Measurements from ENCODE around the gene LY6G6F. TPM values are rescaled to one million over a fixed set of nuclear protein-coding genes. Genes with fewer than 3 reads are reported as not detected.

Gene LY6G6F
- total and polyA plus RNA-seq, 2 experiments from 2014 or later: not detected

DNA sequence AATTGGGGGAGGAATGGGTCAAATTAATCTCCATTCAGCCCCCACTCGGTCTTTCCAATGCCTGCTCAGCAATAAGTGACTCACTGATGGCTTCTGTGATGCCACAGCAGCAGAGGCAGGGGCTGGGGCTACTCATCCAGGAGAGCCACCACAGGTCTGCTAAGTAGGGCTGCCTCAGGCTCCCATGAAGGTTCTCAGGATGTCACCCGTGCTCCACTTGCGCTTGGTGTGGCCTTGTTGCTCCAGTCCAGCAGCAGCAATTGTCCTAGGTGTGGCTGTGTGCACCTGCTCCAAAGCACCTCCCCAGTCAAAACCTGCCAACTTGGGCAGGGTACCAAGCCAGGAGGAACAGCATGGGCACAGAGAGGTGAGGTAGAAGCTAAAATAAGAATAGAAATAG, 15.5 kb downstream of the LY6G6F start:
- no peaks in the 10 kb centered on the region for H3K36me3 ChIP-seq (ENCODE audit: insufficient read depth)
- Mint-ChIP-seq H3K36me3 (ENCODE audit: low read depth) (peaks cover 15% of the 10 kb centered on the region), H3K4me3 (no peak overlapping the region), H3K9me3 (no peaks in the 10 kb centered on the region; the same call in 2 of the 3 replicates), H3K4me1 (peaks cover 20% of the 10 kb centered on the region), H3K27ac (no peak overlapping the region), H3K27me3 (ENCODE audit: insufficient read depth, low read depth, poor library complexity) (peaks cover 20% of the 10 kb centered on the region)
- no peak for TF ChIP-seq STAT1 (IDR thresholded peaks at IDR 0.05; ENCODE audit: unreplicated experiment)
- TF ChIP-seq, protein P1, sequence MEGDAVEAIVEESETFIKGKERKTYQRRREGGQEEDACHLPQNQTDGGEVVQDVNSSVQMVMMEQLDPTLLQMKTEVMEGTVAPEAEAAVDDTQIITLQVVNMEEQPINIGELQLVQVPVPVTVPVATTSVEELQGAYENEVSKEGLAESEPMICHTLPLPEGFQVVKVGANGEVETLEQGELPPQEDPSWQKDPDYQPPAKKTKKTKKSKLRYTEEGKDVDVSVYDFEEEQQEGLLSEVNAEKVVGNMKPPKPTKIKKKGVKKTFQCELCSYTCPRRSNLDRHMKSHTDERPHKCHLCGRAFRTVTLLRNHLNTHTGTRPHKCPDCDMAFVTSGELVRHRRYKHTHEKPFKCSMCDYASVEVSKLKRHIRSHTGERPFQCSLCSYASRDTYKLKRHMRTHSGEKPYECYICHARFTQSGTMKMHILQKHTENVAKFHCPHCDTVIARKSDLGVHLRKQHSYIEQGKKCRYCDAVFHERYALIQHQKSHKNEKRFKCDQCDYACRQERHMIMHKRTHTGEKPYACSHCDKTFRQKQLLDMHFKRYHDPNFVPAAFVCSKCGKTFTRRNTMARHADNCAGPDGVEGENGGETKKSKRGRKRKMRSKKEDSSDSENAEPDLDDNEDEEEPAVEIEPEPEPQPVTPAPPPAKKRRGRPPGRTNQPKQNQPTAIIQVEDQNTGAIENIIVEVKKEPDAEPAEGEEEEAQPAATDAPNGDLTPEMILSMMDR (conservative IDR thresholded peaks at IDR 0.05; ENCODE audit: low read depth in 2 of 2): no peak
- TF ChIP-seq, protein P2, sequence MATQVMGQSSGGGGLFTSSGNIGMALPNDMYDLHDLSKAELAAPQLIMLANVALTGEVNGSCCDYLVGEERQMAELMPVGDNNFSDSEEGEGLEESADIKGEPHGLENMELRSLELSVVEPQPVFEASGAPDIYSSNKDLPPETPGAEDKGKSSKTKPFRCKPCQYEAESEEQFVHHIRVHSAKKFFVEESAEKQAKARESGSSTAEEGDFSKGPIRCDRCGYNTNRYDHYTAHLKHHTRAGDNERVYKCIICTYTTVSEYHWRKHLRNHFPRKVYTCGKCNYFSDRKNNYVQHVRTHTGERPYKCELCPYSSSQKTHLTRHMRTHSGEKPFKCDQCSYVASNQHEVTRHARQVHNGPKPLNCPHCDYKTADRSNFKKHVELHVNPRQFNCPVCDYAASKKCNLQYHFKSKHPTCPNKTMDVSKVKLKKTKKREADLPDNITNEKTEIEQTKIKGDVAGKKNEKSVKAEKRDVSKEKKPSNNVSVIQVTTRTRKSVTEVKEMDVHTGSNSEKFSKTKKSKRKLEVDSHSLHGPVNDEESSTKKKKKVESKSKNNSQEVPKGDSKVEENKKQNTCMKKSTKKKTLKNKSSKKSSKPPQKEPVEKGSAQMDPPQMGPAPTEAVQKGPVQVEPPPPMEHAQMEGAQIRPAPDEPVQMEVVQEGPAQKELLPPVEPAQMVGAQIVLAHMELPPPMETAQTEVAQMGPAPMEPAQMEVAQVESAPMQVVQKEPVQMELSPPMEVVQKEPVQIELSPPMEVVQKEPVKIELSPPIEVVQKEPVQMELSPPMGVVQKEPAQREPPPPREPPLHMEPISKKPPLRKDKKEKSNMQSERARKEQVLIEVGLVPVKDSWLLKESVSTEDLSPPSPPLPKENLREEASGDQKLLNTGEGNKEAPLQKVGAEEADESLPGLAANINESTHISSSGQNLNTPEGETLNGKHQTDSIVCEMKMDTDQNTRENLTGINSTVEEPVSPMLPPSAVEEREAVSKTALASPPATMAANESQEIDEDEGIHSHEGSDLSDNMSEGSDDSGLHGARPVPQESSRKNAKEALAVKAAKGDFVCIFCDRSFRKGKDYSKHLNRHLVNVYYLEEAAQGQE (IDR thresholded peaks at IDR 0.05; ENCODE audit: unreplicated experiment): no peak
- no peak for TF ChIP-seq JUNB (IDR thresholded peaks at IDR 0.05; ENCODE audit: unreplicated experiment)
- no peak for TF ChIP-seq EZH2 (IDR thresholded peaks at IDR 0.05; ENCODE audit: low read depth, unreplicated experiment)
- TF ChIP-seq, protein P3, sequence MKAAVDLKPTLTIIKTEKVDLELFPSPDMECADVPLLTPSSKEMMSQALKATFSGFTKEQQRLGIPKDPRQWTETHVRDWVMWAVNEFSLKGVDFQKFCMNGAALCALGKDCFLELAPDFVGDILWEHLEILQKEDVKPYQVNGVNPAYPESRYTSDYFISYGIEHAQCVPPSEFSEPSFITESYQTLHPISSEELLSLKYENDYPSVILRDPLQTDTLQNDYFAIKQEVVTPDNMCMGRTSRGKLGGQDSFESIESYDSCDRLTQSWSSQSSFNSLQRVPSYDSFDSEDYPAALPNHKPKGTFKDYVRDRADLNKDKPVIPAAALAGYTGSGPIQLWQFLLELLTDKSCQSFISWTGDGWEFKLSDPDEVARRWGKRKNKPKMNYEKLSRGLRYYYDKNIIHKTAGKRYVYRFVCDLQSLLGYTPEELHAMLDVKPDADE (IDR thresholded peaks at IDR 0.05): no peak
- TF ChIP-seq EZH2phosphoT487 (IDR thresholded peaks at IDR 0.05; ENCODE audit: unreplicated experiment): no peak
- TF ChIP-seq CREB1 (CRISPR knock-in tag; IDR thresholded peaks at IDR 0.05; ENCODE audit: low read depth): no peak
- TF ChIP-seq POLR2AphosphoS5 (IDR thresholded peaks at IDR 0.05; ENCODE audit: low read depth): no peak
- no peak for TF ChIP-seq ZNF331 (CRISPR knock-in tag; IDR thresholded peaks at IDR 0.05; ENCODE audit: low read depth)
- no peak for TF ChIP-seq NANOG (IDR thresholded peaks at IDR 0.05; ENCODE audit: borderline replicate concordance)
- TF ChIP-seq, protein P4, sequence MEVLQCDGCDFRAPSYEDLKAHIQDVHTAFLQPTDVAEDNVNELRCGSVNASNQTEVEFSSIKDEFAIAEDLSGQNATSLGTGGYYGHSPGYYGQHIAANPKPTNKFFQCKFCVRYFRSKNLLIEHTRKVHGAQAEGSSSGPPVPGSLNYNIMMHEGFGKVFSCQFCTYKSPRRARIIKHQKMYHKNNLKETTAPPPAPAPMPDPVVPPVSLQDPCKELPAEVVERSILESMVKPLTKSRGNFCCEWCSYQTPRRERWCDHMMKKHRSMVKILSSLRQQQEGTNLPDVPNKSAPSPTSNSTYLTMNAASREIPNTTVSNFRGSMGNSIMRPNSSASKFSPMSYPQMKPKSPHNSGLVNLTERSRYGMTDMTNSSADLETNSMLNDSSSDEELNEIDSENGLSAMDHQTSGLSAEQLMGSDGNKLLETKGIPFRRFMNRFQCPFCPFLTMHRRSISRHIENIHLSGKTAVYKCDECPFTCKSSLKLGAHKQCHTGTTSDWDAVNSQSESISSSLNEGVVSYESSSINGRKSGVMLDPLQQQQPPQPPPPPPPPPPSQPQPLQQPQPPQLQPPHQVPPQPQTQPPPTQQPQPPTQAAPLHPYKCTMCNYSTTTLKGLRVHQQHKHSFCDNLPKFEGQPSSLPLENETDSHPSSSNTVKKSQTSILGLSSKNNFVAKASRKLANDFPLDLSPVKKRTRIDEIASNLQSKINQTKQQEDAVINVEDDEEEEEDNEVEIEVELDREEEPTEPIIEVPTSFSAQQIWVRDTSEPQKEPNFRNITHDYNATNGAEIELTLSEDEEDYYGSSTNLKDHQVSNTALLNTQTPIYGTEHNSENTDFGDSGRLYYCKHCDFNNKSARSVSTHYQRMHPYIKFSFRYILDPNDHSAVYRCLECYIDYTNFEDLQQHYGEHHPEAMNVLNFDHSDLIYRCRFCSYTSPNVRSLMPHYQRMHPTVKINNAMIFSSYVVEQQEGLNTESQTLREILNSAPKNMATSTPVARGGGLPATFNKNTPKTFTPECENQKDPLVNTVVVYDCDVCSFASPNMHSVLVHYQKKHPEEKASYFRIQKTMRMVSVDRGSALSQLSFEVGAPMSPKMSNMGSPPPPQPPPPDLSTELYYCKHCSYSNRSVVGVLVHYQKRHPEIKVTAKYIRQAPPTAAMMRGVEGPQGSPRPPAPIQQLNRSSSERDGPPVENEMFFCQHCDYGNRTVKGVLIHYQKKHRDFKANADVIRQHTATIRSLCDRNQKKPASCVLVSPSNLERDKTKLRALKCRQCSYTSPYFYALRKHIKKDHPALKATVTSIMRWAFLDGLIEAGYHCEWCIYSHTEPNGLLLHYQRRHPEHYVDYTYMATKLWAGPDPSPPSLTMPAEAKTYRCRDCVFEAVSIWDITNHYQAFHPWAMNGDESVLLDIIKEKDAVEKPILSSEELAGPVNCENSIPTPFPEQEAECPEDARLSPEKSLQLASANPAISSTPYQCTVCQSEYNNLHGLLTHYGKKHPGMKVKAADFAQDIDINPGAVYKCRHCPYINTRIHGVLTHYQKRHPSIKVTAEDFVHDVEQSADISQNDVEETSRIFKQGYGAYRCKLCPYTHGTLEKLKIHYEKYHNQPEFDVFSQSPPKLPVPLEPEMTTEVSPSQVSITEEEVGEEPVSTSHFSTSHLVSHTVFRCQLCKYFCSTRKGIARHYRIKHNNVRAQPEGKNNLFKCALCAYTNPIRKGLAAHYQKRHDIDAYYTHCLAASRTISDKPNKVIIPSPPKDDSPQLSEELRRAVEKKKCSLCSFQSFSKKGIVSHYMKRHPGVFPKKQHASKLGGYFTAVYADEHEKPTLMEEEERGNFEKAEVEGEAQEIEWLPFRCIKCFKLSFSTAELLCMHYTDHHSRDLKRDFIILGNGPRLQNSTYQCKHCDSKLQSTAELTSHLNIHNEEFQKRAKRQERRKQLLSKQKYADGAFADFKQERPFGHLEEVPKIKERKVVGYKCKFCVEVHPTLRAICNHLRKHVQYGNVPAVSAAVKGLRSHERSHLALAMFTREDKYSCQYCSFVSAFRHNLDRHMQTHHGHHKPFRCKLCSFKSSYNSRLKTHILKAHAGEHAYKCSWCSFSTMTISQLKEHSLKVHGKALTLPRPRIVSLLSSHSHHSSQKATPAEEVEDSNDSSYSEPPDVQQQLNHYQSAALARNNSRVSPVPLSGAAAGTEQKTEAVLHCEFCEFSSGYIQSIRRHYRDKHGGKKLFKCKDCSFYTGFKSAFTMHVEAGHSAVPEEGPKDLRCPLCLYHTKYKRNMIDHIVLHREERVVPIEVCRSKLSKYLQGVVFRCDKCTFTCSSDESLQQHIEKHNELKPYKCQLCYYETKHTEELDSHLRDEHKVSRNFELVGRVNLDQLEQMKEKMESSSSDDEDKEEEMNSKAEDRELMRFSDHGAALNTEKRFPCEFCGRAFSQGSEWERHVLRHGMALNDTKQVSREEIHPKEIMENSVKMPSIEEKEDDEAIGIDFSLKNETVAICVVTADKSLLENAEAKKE (CRISPR knock-in tag; IDR thresholded peaks at IDR 0.05): no peak
- no peak for TF ChIP-seq ZNF114 (CRISPR knock-in tag; IDR thresholded peaks at IDR 0.05)
- ATAC-seq (no peak), DNase-seq (ENCODE audit: low spot score) (no peak)
- no peaks in the 10 kb centered on the region for H3F3A ChIP-seq (replicated peaks; ENCODE audit: low read depth)
- H3K4me2 ChIP-seq: no peak overlapping the region
- no peak overlapping the region for H3K27ac ChIP-seq (ENCODE audit: low read depth)
- H2AFZ ChIP-seq: no peak overlapping the region
- H4K20me1 ChIP-seq (replicated peaks; ENCODE audit: insufficient read depth): no peaks in the 10 kb centered on the region
- H3K4me1 ChIP-seq (ENCODE audit: insufficient read depth): peaks cover 14% of the 10 kb centered on the region
- no peaks in the 10 kb centered on the region for H3K9me2 ChIP-seq (ENCODE audit: insufficient read depth)
- no peaks in the 10 kb centered on the region for H3K79me2 ChIP-seq (replicated peaks; ENCODE audit: insufficient read depth)
- H3K27me3 ChIP-seq (ENCODE audit: insufficient read depth): no peaks in the 10 kb centered on the region
- H3K4me3 ChIP-seq: no peak overlapping the region
